ENCODE measurements around the gene MARCHF11.

The MARCHF11 gene

DNA sequence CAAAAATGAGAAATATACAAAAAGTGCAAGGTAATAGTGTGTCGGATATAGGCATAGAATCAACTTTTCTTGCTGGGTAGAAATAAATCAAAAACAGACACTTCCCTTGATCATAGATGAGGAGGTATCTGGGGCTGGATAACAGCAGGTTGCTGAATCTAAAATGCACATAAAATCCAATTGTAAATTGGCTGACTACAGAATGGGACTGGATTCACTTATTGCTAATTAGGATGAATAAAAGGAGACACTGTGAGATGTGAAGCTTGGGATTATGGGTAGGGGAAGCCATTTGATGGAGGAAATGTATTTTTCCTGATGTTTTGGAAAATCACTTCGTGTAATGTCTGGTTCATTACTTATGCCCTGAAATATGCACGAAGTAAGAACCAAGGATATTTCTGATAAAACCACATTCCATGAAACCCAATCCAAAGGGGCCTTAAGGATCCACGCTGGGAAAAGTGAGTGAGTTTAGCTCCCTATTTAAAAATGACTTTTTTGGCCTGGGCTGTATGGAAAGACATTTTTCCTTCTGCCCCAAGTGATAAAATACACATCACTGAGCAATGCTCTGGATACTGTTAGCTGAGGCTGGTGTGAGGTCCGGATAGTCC, 136.1 kb downstream of the MARCHF11 start:
- TF ChIP-seq, protein P1, sequence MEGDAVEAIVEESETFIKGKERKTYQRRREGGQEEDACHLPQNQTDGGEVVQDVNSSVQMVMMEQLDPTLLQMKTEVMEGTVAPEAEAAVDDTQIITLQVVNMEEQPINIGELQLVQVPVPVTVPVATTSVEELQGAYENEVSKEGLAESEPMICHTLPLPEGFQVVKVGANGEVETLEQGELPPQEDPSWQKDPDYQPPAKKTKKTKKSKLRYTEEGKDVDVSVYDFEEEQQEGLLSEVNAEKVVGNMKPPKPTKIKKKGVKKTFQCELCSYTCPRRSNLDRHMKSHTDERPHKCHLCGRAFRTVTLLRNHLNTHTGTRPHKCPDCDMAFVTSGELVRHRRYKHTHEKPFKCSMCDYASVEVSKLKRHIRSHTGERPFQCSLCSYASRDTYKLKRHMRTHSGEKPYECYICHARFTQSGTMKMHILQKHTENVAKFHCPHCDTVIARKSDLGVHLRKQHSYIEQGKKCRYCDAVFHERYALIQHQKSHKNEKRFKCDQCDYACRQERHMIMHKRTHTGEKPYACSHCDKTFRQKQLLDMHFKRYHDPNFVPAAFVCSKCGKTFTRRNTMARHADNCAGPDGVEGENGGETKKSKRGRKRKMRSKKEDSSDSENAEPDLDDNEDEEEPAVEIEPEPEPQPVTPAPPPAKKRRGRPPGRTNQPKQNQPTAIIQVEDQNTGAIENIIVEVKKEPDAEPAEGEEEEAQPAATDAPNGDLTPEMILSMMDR (IDR thresholded peaks at IDR 0.05; ENCODE audit: low read depth, low read length), result no peak
- H3K4me3 ChIP-seq (ENCODE audit: low read depth, low read length), result no peak overlapping the region

DNA sequence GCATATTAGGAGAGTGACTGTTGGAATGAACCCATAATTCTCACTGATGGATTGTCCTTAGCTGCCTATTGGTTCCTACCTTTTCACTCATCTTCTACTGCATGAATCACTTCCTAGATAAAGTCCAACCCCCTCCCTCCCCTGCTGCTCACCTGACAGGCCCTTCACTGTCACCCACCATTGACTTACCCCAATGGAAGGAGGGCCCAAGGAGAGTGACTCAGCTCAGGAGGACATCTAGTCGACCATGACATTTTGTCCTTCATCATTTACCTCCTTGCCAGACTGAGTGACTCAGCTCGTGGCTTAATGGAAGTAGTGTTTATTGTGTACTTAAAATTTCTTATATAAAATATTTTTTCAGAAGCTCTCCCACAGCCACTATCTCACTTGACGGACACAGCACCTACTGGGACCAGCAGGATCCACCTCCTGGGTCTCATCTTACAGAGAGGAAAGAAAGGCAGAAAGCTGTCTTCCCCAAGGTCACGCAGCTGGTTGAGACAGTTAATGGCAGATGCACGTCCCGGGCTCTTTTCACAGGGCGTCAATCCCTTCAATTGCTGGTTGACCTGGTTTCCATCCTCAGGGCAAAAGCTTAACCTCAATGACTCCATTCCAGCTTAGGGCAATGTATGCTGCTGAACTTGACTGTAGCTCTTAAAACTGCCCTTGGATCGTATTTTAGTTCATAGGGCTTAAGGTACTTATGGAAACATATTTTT, 142.3 kb downstream of the MARCHF11 start:
- TF ChIP-seq, protein P1 (IDR thresholded peaks at IDR 0.05; ENCODE audit: low read depth, low read length), result no peak
- no peak overlapping the region for H3K4me3 ChIP-seq (ENCODE audit: low read depth, low read length)

DNA sequence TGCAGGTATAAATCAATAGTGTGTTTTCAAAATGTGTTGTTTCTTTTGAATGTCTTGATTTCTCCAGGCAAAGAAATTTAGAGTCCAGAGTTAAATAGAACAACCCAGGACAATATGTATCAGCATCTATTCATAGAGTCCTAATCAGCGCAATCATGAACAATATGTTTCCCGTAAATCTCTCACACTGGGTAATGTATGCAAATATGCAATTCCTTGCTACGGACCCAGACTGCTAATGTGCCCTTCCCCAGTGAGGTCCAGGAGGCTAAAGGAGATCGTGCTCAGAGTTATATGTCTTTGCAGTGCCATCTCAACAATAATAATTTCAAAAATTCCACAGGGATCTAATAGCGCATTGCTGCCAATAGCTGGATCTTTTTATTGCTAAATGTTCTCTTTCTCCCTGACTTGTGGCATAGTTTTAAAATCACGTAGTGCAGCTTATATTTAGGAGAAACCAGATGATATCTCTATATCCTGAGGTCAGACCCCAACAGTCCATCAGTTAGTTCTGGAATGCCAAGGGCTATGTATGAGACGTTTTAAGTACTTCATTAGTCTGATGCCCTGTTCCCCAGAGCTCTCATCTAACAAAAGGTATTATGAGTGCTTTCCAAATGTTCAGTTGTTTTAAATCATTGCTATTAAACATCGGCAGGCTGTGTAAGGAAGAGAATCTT, 145.1 kb downstream of the MARCHF11 start:
- H3K4me3 ChIP-seq (ENCODE audit: low read depth, low read length), result no peak overlapping the region
- TF ChIP-seq, protein P1 (IDR thresholded peaks at IDR 0.05; ENCODE audit: low read depth, low read length), result no peak

DNA sequence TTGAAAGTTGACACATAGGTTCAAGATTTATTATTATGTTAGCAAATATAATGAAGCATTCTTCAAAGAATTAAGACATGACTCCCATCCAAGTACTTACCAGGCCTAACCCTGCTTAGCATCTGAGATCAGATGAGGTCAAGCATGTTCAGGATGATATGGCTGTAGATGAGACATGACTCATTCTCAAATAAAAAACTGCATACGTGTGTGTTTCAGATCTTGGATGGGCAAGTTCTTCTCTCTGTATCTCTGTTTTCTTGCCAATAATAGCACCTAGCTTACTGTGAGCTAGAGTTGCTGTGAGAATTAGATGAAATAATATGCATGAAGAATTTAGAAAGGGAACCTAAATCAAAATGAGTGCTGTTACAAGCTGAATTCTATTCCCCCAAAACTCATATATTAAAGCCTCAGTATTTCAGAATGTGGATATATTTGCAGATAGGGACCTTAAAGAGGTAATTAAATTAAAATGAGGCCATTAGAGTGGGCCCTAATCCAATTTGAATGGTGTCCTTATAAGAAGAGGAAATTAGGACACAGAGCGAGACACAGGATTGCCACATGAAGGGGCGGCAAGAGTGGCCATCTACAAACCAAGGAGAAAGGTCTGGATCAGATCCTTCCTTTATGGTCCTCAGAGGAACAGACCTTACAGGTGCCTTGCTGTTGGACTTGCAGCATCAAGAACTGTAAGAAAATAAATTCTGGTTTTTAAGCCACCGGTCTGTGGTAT, 146.2 kb downstream of the MARCHF11 start:
- no peak overlapping the region for H3K4me3 ChIP-seq (ENCODE audit: low read depth, low read length)
- TF ChIP-seq, protein P1 (IDR thresholded peaks at IDR 0.05; ENCODE audit: low read depth, low read length), result no peak

DNA sequence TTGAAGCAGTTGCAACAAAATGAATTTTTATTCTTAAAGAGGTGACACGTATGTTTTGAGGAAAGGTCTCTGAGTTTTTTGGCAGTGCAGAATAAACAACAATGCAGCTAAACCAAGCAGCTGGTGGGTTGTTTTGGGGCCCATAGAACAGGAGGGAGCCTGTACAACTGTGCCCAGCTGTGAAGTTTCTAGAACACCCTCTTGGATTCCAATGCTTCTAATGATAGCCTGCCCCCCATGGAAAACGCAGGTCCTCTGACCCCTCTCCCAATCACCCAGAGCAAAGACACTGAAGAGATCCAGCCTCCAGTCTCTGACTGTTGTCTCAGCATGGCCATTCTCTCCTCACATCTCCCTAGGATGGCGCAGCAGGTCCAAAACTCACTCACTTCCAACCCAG, 150.9 kb downstream of the MARCHF11 start:
- H3K4me3 ChIP-seq (ENCODE audit: low read depth, low read length), result no peak overlapping the region
- TF ChIP-seq, protein P1 (IDR thresholded peaks at IDR 0.05; ENCODE audit: low read depth, low read length), result no peak

DNA sequence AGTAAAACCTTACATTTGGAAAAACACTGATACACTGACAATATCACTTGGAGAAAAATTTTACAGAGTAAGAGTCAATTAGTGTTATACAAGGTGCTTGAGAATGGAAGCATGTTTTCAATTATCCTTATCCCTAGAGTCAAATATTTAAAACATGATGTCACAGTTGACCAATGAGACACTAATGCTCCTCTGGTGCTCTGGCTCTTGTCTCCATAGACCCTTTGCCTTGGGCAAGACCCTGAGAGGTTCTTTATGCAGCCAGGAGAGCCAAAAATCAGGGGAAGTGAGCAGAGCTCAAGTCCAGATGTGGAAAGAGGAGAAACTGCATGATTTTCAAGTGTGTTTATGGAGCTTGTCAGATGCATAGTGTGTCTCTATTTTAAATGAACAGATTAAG, 153.9 kb downstream of the MARCHF11 start:
- H3K4me3 ChIP-seq (ENCODE audit: low read depth, low read length), result no peak overlapping the region
- TF ChIP-seq, protein P1 (IDR thresholded peaks at IDR 0.05; ENCODE audit: low read depth, low read length), result no peak
